ENCODE results near the gene ARHGAP9.

GRCh38 chr12:57456737-57457490, 22.8 kb downstream of the ARHGAP9 start:
- TF ChIP-seq CTCF (conservative IDR thresholded peaks at IDR 0.05; ENCODE audit: low read length) (no peak), EZH2phosphoT487 (IDR thresholded peaks at IDR 0.05; ENCODE audit: borderline replicate concordance) (no peak)

Data from Loucy (cell line).